HG03520 (cell line): ENCODE data around the gene SYT3.

Experiments used
- ATAC-seq: cut with Tn5 transposase; IDR thresholded peaks from one replicate; pipeline ENCODE4 v1.9.1; 2021; ENCODE audit warnings: mild to moderate bottlenecking, moderate library complexity; ENCODE audit not compliant: unreplicated experiment

The SYT3 gene

GRCh38 chr19:50639121-50640112 lies at the start of gene SYT3:
SYT3 (minus strand) TSS chr19:50639881; CDS start chr19:50637411, 2,470 bp downstream.
- ATAC-seq = no peak

GRCh38 chr19:50688766-50689165 lies 49.1 kb upstream of the SYT3 start:
- ATAC-seq = no peak

- no peak for ATAC-seq
Measured at GRCh38 chr19:50686310-50687032, 46.8 kb upstream of the SYT3 start.

- ATAC-seq = no peak
Measured at GRCh38 chr19:50679177-50680125, 39.8 kb upstream of the SYT3 start.

- ATAC-seq = no peak
Measured at GRCh38 chr19:50678323-50678722, 38.6 kb upstream of the SYT3 start.

- no peak for ATAC-seq
Measured at GRCh38 chr19:50677636-50678035, 38.0 kb upstream of the SYT3 start.

GRCh38 chr19:50676625-50677197 lies 37.0 kb upstream of the SYT3 start:
- no peak for ATAC-seq

- no peak for ATAC-seq
Measured at GRCh38 chr19:50673118-50673517, 33.4 kb upstream of the SYT3 start.

GRCh38 chr19:50670102-50670380 lies 30.4 kb upstream of the SYT3 start:
- ATAC-seq = no peak

GRCh38 chr19:50669302-50670101 lies 29.8 kb upstream of the SYT3 start:
- no peak for ATAC-seq

- no peak for ATAC-seq
Measured at GRCh38 chr19:50668879-50669278, 29.2 kb upstream of the SYT3 start.

- no peak for ATAC-seq
Measured at GRCh38 chr19:50668416-50668815, 28.7 kb upstream of the SYT3 start.

- no peak for ATAC-seq
Measured at GRCh38 chr19:50667759-50668231, 28.1 kb upstream of the SYT3 start.

- no peak for ATAC-seq
Measured at GRCh38 chr19:50667177-50667758, 27.6 kb upstream of the SYT3 start.

- no peak for ATAC-seq
Measured at GRCh38 chr19:50666346-50667176, 26.9 kb upstream of the SYT3 start.

GRCh38 chr19:50664204-50664603 lies 24.5 kb upstream of the SYT3 start:
- no peak for ATAC-seq

GRCh38 chr19:50663482-50663790 lies 23.8 kb upstream of the SYT3 start:
- ATAC-seq = no peak

GRCh38 chr19:50662651-50663481 lies 23.2 kb upstream of the SYT3 start:
- no peak for ATAC-seq
